ENCODE data around the gene VAT1. TPM values are rescaled to one million over a fixed set of nuclear protein-coding genes. Genes with fewer than 3 reads are reported as not detected.
"Not testable (repeated sequence)": the region's sequence is repeated elsewhere in the genome, so short reads cannot be mapped to it uniquely, and the experiment has no call there.

Gene VAT1
- total RNA-seq, 1 donor from 2014 or later, result 17.9 TPM

DNA sequence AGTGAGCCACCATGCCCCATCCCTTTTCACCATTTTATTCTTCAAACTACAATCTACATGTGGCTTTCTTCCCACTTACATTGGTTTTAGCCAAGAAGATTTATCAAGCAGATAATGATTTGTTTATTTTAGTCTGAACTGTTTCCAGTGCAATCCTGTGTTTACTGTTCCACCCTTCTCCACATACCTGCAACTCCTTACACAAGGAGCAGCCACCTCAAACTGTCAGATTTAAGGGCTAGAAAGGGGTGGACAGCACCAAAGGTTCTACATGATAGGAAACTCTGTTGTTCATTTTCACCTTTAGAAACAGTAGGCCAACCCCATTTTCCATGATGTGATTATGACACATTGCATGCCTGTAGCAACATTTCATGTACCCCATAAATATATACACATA is 39.9 kb downstream of the VAT1 start:
- peaks cover 31% of the 10 kb centered on the region for H3K4me1 Mint-ChIP-seq
- intact Hi-C loops (cut with micrococcal nuclease), result loop anchor here (1.0 kb wide), 1 partner anchor 16 kb away; the partner anchor contains the start of gene RPL27
- no peaks in the 10 kb centered on the region for H3K9me3 Mint-ChIP-seq
- H3K27me3 Mint-ChIP-seq, result no peaks in the 10 kb centered on the region
- peak overlapping the region; percentile 96 for H3K4me3 Mint-ChIP-seq
- peak overlapping the region; percentile 75 for H3K27ac Mint-ChIP-seq
- DNase-seq, result no peak
- H3K36me3 Mint-ChIP-seq (ENCODE audit: low read depth), result peaks cover 19% of the 10 kb centered on the region

DNA sequence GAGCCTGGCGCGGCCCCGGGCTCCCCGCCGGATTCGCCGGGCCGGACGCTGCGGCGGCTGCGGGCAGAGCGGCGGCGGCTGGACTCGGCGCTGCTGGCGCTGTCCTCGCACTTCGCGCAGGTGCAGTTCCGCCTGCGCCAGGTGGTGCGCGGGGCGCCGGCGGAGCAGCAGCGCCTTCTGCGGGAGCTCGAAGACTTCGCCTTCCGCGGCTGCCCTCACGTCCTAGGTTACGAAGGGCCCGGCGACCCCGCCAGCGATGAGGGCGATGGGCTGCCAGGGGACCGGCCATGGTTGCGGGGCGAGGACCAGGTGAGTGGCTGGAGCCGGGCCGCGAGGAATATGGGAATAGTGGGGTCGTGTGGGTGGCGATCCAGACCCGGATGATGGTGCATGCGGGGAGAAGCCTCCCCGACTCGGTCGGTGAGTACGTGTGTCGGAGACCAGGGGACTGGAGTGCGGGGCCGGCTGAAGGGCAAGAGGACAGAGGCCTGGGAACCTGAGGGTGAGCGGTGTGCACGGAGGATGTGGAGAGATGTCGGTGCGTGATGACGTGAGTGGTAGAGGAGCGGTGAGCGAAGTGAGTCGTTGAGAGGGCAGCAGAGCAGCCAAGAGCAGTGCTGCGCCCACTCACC is 41.3 kb downstream of the VAT1 start:
- H3K4me3 Mint-ChIP-seq, result peak overlapping the region; percentile 96
- peaks cover 30% of the 10 kb centered on the region for H3K4me1 Mint-ChIP-seq
- no peaks in the 10 kb centered on the region for H3K27me3 Mint-ChIP-seq
- intact Hi-C loops (cut with micrococcal nuclease), result loop anchor here (1.0 to 2.0 kb wide), 2 partner anchors 16 to 144 kb away; partner anchors contain the start of genes AARSD1 and BRCA1
- peaks cover 19% of the 10 kb centered on the region for H3K36me3 Mint-ChIP-seq (ENCODE audit: low read depth)
- peak; percentile 88 for DNase-seq
- no peaks in the 10 kb centered on the region for H3K9me3 Mint-ChIP-seq
- peak overlapping the region; percentile 96 for H3K27ac Mint-ChIP-seq

DNA sequence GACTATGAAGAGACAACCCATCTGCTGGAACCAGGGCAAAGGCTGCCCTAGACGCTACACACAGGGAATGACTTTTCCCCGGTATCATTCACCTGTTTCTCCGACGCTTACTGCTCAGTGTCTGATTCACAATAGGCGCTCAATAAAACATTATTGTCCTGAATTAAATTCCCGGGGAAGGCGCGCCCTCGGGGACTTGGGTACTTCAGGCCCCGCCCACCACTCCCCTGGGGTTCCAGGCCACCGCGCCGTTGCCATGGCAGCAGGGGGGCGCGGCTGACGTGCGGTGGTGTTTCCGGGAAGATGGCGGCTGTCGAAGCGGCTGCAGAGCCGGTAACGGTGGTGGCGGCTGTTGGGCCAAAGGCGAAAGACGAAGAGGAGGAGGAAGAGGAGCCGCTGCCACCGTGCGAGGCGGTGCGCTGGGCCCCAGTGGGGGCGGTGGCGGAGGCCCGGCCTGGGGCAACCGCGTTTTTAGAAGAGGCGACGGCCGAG is 41.9 kb downstream of the VAT1 start, which contains the start of gene RUNDC1:
Gene RUNDC1 (plus strand): TSS at position 292 of the 492 bp plus-strand sequence. CDS start 12 bp downstream, at position 304.
- Mint-ChIP-seq H3K27me3 (no peaks in the 10 kb centered on the region), H3K27ac (peak within 1 kb of the TSS; percentile 98), H3K9me3 (no peaks in the 10 kb centered on the region), H3K36me3 (ENCODE audit: low read depth) (peaks cover 15% of the 10 kb centered on the region), H3K4me1 (peaks cover 29% of the 10 kb centered on the region), H3K4me3 (peak within 1 kb of the TSS; percentile 96)
- intact Hi-C loops (cut with micrococcal nuclease), result loop anchor here (1.0 to 2.0 kb wide), 2 partner anchors 16 to 145 kb away; partner anchors contain the start of genes AARSD1 and BRCA1
- peak; percentile 98 for DNase-seq

DNA sequence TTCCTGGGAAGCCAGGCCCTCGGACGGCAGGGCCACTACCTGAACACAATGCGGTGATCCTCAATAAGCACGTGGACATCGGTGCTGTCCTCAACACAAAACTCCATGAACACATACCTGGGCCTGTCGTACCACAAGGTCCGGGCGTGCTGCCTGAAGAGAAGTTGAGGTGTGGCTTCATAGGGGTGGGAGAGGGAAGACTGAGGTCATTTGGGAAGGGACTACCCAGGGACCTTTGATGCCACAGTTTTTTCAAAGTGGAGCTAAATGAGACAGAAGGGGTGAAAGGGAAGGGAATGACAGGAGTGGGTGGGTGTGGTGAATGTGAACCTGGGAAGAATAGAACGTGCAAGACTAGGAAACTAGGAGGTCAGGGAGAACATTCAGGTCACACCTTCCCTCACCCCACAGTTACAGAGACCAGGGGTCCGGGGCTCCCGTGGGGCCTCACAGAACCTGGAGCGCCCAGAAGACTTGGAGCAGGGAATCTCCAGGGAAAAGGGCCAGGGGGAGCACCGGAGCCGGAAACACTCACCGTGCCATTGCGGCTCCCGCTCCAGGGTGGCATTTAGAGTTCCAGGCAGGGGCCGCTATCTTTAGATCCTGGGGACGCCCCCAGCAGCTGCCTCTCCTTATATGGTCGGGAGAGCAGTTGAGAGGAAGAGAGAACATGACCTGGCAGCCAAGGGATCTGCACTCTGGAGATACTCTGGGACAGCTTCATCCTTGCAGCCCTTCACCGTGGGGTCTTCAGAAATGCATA is 42.5 kb downstream of the VAT1 start, which contains the start of gene PTGES3L:
Gene PTGES3L (minus strand): TSS at position 570 of the 763 bp plus-strand sequence. CDS start 27 bp downstream, at position 543.
- H3K4me1 Mint-ChIP-seq, result peaks cover 29% of the 10 kb centered on the region
- H3K4me3 Mint-ChIP-seq, result peak within 1 kb of the TSS; percentile 96
- DNase-seq, result peak; percentile 79
- no peaks in the 10 kb centered on the region for H3K9me3 Mint-ChIP-seq
- peak within 1 kb of the TSS; percentile 98 for H3K27ac Mint-ChIP-seq
- intact Hi-C loops (cut with micrococcal nuclease), result loop anchor here (1.0 to 2.0 kb wide), 2 partner anchors 15 to 146 kb away; partner anchors contain the start of genes AARSD1 and BRCA1
- H3K36me3 Mint-ChIP-seq (ENCODE audit: low read depth), result peaks cover 12% of the 10 kb centered on the region
- no peaks in the 10 kb centered on the region for H3K27me3 Mint-ChIP-seq

DNA sequence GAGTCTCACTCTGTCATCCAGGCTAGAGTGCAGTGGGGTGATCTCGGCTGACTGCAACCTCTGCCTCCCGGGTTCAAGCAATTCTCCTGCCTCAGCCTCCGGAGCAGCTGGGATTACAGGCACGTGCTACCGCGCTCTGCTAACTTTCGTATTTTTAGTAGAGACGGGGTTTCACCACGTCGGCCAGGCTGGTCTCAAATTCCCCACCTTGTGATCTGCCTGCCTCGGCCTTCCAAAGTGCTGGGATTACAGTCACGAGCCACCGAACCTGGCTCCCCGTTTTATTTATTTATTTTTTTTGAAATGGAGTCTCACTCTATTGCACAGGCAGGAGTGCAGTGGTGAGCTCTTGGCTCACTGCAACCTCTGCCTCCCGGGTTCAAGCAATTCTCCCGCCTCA is 46.5 kb downstream of the VAT1 start:
- H3K4me3 Mint-ChIP-seq; H3K27me3 Mint-ChIP-seq; H3K36me3 Mint-ChIP-seq (ENCODE audit: low read depth); intact Hi-C loops (cut with micrococcal nuclease); H3K9me3 Mint-ChIP-seq; DNase-seq; H3K27ac Mint-ChIP-seq: not testable (repeated sequence)
- H3K4me1 Mint-ChIP-seq, result peaks cover 12% of the 10 kb centered on the region

DNA sequence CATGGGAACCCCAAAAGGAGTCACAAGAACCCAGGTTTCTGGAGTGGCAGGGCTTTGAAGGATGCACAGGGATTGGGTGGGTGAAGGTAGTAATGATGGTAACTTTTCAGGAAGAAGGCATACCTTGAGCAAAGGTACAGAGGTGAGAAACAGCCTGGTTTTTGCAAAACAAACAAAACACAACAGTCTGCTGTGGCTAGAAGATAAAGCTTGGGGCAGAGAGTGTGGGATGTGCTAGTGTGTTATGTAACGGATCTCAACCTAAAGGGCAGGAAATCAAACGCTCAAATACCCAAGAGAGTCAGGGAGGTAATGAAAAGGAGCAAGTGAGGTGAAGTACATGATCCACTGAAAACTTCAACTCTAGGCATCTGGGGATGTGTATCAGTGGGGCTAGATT is 46.9 kb downstream of the VAT1 start:
- Mint-ChIP-seq H3K36me3 (ENCODE audit: low read depth) (no peaks in the 10 kb centered on the region), H3K27me3 (no peaks in the 10 kb centered on the region), H3K4me1 (peaks cover 11% of the 10 kb centered on the region), H3K27ac (no peak overlapping the region), H3K9me3 (no peaks in the 10 kb centered on the region), H3K4me3 (no peak overlapping the region)
- no peak for DNase-seq
- intact Hi-C loops (cut with micrococcal nuclease), result no loop called here

DNA sequence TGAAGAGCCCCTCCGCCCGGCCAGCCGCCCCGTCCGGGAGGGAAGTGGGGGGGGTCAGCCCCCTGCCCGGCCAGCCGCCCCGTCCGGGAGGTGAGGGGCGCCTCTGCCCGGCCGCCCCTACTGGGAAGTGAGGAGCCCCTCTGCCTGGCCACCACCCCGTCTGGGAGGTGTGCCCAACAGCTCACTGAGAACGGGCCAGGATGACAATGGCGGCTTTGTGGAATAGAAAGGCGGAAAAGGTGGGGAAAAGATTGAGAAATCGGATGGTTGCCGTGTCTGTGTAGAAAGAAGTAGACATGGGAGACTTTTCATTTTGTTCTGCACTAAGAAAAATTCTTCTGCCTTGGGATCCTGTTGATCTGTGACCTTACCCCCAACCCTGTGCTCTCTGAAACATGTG is 48.9 kb downstream of the VAT1 start:
- intact Hi-C loops (cut with micrococcal nuclease); DNase-seq; H3K4me1 Mint-ChIP-seq; H3K4me3 Mint-ChIP-seq; H3K27me3 Mint-ChIP-seq; H3K36me3 Mint-ChIP-seq (ENCODE audit: low read depth); H3K27ac Mint-ChIP-seq; H3K9me3 Mint-ChIP-seq: not testable (repeated sequence)

DNA sequence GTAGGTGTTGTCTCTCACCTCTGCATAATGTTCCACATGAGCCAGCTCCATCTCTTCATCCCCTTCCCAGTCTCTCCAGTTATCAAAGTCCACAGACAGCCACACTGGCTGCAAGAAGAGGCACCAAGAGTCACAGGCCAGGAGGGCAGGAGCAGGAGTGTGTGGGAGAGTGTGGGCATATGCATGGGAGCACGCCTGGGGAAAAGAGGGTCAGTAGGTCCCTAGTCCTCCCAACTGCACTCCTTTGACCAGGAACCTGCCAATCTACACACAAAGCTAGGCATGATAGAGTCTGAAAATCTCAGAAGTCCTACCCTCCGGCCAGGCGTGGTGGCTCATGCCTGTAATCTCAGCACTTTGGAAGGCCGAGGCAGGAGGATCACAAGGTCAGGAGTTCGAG is 50.6 kb downstream of the VAT1 start:
- Mint-ChIP-seq H3K4me3 (no peak overlapping the region), H3K27ac (no peak overlapping the region), H3K4me1 (no peaks in the 10 kb centered on the region), H3K36me3 (ENCODE audit: low read depth) (no peaks in the 10 kb centered on the region), H3K27me3 (no peaks in the 10 kb centered on the region), H3K9me3 (no peaks in the 10 kb centered on the region)
- no peak for DNase-seq
- intact Hi-C loops (cut with micrococcal nuclease), result no loop called here

DNA sequence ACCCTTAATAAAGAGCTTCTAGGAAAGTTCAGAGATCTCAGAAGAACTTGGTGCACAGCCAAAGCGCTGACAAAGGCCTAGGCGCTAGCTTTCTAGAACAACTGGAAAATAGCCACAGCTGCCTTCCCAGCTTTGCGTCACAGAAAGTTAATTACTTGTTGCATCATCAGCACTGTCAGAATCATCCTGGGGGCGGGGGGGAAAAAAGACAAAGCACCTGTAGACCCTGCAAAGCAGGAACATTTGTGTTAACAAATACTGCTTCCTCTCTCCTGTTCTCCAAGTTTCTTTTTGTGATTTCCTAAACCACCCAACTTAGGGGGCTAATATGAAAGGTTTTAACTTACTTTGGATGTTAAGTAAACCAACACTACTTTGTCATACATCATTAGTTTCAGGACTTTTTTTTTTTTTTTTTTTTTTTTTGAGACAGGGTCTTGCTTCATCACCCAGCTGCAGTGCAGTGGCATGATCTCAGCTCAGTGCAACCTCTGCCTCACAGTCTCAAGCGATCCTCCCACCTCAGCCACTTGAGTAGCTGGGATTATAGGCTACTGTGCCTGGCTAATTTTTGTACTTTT is 53.1 kb downstream of the VAT1 start:
- H3K4me3 Mint-ChIP-seq, result no peak overlapping the region
- H3K27ac Mint-ChIP-seq, result no peak overlapping the region
- H3K36me3 Mint-ChIP-seq (ENCODE audit: low read depth), result peaks cover 4% of the 10 kb centered on the region
- H3K9me3 Mint-ChIP-seq, result no peaks in the 10 kb centered on the region
- DNase-seq, result no peak
- no peaks in the 10 kb centered on the region for H3K27me3 Mint-ChIP-seq
- intact Hi-C loops (cut with micrococcal nuclease), result no loop called here
- H3K4me1 Mint-ChIP-seq, result peaks cover 4% of the 10 kb centered on the region

DNA sequence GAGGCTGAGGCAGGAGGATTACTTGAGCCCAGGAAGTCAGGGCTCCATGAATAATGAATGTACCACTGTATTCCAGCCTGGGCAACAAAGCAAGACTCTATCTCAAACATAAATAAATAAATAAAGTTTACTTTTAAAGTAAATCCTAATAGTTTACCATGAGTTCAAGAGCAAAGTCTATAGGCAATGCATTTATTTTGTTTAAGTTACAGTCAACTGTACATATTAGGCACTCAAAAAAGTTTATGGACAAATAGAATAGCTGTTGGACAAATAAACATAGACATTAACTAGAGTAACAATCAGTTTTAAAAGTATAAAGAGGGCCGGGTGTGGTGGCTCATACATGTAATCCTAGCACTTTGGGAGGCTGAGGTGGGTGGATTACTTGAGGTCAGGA is 54.3 kb downstream of the VAT1 start:
- no peak for DNase-seq
- Mint-ChIP-seq H3K4me1 (peaks cover 9% of the 10 kb centered on the region), H3K27ac (no peak overlapping the region), H3K4me3 (no peak overlapping the region), H3K9me3 (no peaks in the 10 kb centered on the region), H3K27me3 (no peaks in the 10 kb centered on the region), H3K36me3 (ENCODE audit: low read depth) (peaks cover 7% of the 10 kb centered on the region)
- intact Hi-C loops (cut with micrococcal nuclease), result no loop called here

Other genes starting within 250 kb of the VAT1 start
- 89.5 and 93.7 TPM in 2 replicates for gene VPS25, start 248.9 kb downstream of the VAT1 start, total RNA-seq
- 0.12 TPM in 2 replicates for gene WNK4, start 241.8 kb downstream of the VAT1 start, total RNA-seq
- 50.4 and 50.7 TPM in 2 replicates for gene COA3, start 223.7 kb downstream of the VAT1 start, total RNA-seq
- gene CNTD1, start 223.5 kb downstream of the VAT1 start, total RNA-seq, result not detected in 2 replicates
- 94.1 and 106 TPM in 2 replicates for gene BECN1, start 198.1 kb downstream of the VAT1 start, total RNA-seq
- gene PSME3, start 189.0 kb downstream of the VAT1 start, total RNA-seq, result 232 and 250 TPM in 2 replicates
- gene AOC2, start 177.8 kb downstream of the VAT1 start, total RNA-seq, result 3.3 and 4.2 TPM in 2 replicates
- gene AOC3, start 171.2 kb downstream of the VAT1 start, total RNA-seq, result 1.8 and 2.2 TPM in 2 replicates
- not detected in 2 replicates for gene G6PC1, start 121.6 kb downstream of the VAT1 start, total RNA-seq
- 78.2 and 78.4 TPM in 2 replicates for gene AARSD1, start 57.9 kb downstream of the VAT1 start, total RNA-seq
- 0.66 and 1.4 TPM in 2 replicates for gene PTGES3L, start 42.3 kb downstream of the VAT1 start, total RNA-seq
- gene RUNDC1, start 41.8 kb downstream of the VAT1 start, total RNA-seq, result 20.2 and 20.5 TPM in 2 replicates
- gene RPL27, start 24.0 kb downstream of the VAT1 start, total RNA-seq, result 1,178 and 1,206 TPM in 2 replicates
- gene IFI35, start 15.6 kb downstream of the VAT1 start, total RNA-seq, result 51.9 and 55.2 TPM in 2 replicates
- gene RND2, start 2.8 kb upstream of the VAT1 start, total RNA-seq, result 0.07 TPM in 2 replicates
- gene BRCA1, start 103.0 kb upstream of the VAT1 start, total RNA-seq, result 88.1 and 93.3 TPM in 2 replicates
- gene NBR1, start 148.8 kb upstream of the VAT1 start, total RNA-seq, result 51.2 and 53.5 TPM in 2 replicates
- 17.9 and 19.1 TPM in 2 replicates for gene TMEM106A, start 189.5 kb upstream of the VAT1 start, total RNA-seq
- 0.65 and 0.92 TPM in 2 replicates for gene CCDC200, start 206.2 kb upstream of the VAT1 start, total RNA-seq
- 5,051 and 5,500 TPM in 2 replicates for gene RNU2-1, start 211.6 kb upstream of the VAT1 start, total RNA-seq